GM19193 (cell line): ENCODE data around the gene AEBP1.

Experiments used
- POLR2A ChIP-seq: IDR thresholded peaks from 4 replicates; pipeline ENCODE4 v1.6.1; 2011; ENCODE audit not compliant: insufficient read depth, insufficient read length; ENCODE audit errors: extremely low read depth

Gene AEBP1

GRCh38 chr7:44076101-44076895, 27.8 kb upstream of the AEBP1 start:
- no peak for TF ChIP-seq POLR2A

- no peak for TF ChIP-seq POLR2A
Measured at GRCh38 chr7:44077061-44077460, 27.1 kb upstream of the AEBP1 start.

DNA sequence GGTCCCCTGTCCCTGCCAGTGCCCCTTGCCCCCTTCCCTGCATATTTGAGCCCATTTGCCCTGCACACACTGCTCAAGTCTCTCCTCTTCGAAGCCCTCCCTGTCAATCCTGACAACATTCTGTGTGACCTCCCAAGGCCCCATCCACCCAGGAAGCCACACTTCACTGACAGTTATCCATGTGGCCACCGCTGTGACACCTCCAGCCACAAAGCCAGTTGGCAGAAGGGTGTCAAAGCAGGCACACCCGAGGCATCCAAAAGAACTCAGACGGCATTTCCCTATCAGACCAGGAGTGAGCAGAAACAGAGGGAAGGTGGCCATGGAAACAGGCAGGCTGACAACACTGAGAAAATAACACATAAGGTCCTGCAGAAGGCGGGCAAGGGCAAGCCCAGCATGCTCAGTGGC, 26.5 kb upstream of the AEBP1 start:
- no peak for TF ChIP-seq POLR2A

DNA sequence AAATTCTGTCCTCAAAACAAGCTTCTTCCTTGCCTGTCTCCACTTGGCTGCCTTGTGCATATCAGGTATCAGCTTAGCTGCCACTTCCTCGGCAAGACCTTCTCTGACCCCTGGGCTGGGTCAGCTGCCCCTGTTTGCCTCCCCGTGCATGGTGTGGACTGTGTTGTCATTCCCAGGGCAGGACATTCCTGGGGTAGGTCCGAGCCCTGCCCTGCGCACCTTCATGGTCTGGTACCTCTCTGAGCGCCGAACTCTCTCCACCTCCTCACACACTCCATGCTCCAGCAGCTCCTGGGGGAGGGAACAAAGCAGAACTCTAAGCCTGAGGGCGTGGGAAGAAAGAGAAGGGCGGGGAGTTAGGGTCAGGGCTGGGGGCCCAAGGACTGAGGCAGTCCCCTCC, 25.6 kb upstream of the AEBP1 start:
- TF ChIP-seq POLR2A: no peak

- TF ChIP-seq POLR2A: no peak
Measured at GRCh38 chr7:44079331-44080021, 24.7 kb upstream of the AEBP1 start.

GRCh38 chr7:44080118-44080517, 24.0 kb upstream of the AEBP1 start:
- no peak for TF ChIP-seq POLR2A

GRCh38 chr7:44080686-44081265, 23.4 kb upstream of the AEBP1 start:
- no peak for TF ChIP-seq POLR2A

DNA sequence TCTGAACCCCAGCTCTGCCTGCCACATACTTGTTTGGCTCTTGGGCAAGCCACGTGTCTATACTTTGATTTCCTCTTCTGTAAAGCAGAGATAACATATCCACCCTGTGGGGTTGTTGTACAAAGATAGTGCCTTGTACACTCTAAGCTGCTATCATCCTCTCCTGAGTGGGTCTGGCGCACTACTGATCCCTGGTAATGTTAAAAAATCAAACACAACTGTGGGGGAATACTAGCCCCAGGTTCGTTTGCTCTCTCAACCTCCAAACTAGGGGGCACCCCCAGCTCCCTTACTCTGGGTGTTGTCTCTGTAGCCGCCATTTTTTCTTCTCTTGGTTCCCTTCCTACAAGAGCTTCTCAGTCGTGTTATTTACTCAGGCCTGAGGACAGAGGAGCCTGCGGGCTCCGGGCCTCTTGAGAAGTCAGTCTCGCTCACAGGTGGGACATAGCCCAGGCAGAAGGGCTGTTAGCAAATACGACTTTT, 22.8 kb upstream of the AEBP1 start:
- peak; percentile 0 for TF ChIP-seq POLR2A

GRCh38 chr7:44082541-44083207, 21.5 kb upstream of the AEBP1 start:
- TF ChIP-seq POLR2A: peak; percentile 10

DNA sequence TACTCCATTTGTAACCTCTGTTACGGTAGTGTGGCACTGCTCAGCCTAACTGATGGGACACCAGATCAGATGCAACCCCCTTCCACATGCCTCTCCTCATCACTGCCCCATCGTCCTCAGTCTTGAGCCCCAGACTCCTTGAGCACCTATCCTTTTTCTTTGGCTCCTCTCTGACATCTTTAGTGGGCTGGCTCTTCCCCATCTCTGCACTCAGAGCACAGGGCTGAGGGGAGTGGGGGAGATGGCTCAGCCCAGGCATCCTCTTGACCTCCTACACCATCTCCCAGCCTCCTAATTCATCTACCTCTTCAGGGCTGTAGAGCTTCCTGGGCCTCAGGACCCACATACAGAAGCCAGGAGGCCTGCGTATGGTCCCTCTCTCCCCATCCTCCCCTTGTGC, 20.3 kb upstream of the AEBP1 start:
- no peak for TF ChIP-seq POLR2A

GRCh38 chr7:44084701-44085100, 19.4 kb upstream of the AEBP1 start:
- TF ChIP-seq POLR2A: no peak

DNA sequence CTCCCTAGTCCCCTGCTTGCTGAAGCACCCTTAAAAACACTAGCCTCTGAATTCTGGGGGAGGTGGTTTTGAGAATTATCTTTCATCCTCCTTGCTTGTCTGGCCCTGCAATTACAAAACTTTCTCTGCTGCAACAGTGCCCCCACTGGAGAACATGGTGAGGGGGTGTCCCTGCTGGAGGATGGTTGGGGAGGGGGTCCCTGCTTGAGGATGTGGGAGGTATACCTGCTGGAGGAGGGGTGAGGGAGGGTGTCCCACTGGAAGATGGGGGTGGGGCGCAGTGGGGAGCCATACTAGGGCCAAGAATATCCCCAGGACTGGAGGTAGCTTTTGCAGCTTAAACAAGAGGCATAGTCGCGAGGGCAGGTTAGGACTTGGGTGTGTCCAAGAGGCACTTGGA, 18.6 kb upstream of the AEBP1 start:
- no peak for TF ChIP-seq POLR2A

- no peak for TF ChIP-seq POLR2A
Measured at GRCh38 chr7:44086627-44087026, 17.5 kb upstream of the AEBP1 start.

- TF ChIP-seq POLR2A: no peak
Measured at GRCh38 chr7:44087911-44088838, 16.0 kb upstream of the AEBP1 start.
